AG04449 (cell line): ENCODE data around the gene LRRN3.

ENCODE experiments used
- CTCF ChIA-PET: fragments of 350-600 bp; formaldehyde crosslinking; extraction: SDS; loops from one replicate; lab custom pipeline; 2021; ENCODE audit warnings: antibody characterized with exemption; lab: Yijun Ruan, JAX
- POLR2A ChIA-PET: fragments of 400-600, 350-600 bp; formaldehyde crosslinking; extraction: SDS; loops from one replicate; lab custom pipeline; 2020; ENCODE audit warnings: antibody characterized with exemption, inconsistent platforms; lab: Yijun Ruan, JAX
- DNase-seq: peaks from one replicate; pipeline ENCODE4 v3.0.0-alpha.2; 2010; ENCODE audit warnings: low read depth, low spot score
- H3K4me3 ChIP-seq: 2 replicates; pipeline ENCODE4 v1.5.1; 2011; ENCODE audit warnings: low read depth, mild to moderate bottlenecking, control low read depth, low read length
- TF ChIP-seq, protein P1 (sequence below): IDR thresholded peaks from one replicate; pipeline ENCODE4 v1.5.1; 2011; ENCODE audit warnings: mild to moderate bottlenecking, moderate library complexity, low read length, control low read depth, inconsistent platforms; ENCODE audit not compliant: insufficient read depth; ENCODE audit errors: missing control alignments

The LRRN3 gene

GRCh38 chr7:111074071-111074747 lies 16.7 kb upstream of the LRRN3 start:
- POLR2A ChIA-PET, result no interaction called here
- no peak for DNase-seq

GRCh38 chr7:111074748-111075146 lies 16.2 kb upstream of the LRRN3 start:
- H3K4me3 ChIP-seq, result no peak overlapping the region
- TF ChIP-seq, protein P1, sequence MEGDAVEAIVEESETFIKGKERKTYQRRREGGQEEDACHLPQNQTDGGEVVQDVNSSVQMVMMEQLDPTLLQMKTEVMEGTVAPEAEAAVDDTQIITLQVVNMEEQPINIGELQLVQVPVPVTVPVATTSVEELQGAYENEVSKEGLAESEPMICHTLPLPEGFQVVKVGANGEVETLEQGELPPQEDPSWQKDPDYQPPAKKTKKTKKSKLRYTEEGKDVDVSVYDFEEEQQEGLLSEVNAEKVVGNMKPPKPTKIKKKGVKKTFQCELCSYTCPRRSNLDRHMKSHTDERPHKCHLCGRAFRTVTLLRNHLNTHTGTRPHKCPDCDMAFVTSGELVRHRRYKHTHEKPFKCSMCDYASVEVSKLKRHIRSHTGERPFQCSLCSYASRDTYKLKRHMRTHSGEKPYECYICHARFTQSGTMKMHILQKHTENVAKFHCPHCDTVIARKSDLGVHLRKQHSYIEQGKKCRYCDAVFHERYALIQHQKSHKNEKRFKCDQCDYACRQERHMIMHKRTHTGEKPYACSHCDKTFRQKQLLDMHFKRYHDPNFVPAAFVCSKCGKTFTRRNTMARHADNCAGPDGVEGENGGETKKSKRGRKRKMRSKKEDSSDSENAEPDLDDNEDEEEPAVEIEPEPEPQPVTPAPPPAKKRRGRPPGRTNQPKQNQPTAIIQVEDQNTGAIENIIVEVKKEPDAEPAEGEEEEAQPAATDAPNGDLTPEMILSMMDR, result no peak
- no peak for DNase-seq
- POLR2A ChIA-PET, result no interaction called here
- CTCF ChIA-PET, result no interaction called here

More at GRCh38 chr7:111074071-111074747, 16.7 kb upstream of the LRRN3 start:
- H3K4me3 ChIP-seq, result no peak overlapping the region
- TF ChIP-seq, protein P1, result no peak
- CTCF ChIA-PET, result no interaction called here

DNA sequence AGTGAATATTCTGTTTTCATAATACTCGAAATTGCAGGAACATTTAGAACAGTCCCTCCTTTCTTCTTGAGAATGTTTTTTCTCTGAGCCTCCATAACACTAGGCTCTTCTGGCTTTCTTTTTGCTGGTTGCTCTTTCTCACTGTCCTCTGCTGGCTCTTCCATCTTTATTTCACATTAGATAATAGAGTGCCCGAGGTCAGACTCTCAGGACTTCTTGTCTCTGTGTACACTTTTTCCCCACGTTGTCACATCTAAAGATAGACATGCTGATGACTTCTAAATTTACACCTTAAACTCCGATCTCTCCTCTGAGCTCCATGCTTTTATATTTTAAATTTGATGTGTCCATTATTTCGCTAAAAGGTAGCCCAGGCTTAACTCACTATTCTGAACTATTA lies 15.4 kb upstream of the LRRN3 start:
- CTCF ChIA-PET, result no interaction called here
- TF ChIP-seq, protein P1, result no peak
- H3K4me3 ChIP-seq, result no peak overlapping the region
- no peak for DNase-seq
- POLR2A ChIA-PET, result no interaction called here

DNA sequence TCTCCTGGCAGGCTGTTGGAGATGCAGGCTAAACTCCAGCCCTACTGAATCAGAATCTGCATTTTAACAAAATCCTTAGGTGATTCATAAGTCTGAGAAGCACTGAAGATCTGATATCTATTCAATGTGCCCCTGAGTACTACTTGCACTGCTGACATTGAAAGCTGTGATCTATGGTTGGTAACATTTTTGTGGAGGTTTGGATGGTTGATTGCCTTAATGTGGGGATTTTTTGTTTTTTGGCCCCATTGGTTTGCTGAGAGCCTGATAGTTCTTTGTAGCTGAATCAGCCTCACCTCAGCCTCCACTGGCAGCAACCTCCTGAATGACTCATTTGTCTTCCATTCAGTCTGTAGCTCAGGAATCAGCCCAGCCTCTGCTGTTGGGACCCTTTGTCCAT lies 14.7 kb upstream of the LRRN3 start:
- H3K4me3 ChIP-seq, result no peak overlapping the region
- POLR2A ChIA-PET, result no interaction called here
- TF ChIP-seq, protein P1, result no peak
- CTCF ChIA-PET, result interaction anchor here (0.5 to 1.1 kb wide), 3 partner anchors 11 to 634 kb away, joined by 3 to 6 read pairs (median 3); partner anchors contain the start of gene LRRN3
- no peak for DNase-seq

DNA sequence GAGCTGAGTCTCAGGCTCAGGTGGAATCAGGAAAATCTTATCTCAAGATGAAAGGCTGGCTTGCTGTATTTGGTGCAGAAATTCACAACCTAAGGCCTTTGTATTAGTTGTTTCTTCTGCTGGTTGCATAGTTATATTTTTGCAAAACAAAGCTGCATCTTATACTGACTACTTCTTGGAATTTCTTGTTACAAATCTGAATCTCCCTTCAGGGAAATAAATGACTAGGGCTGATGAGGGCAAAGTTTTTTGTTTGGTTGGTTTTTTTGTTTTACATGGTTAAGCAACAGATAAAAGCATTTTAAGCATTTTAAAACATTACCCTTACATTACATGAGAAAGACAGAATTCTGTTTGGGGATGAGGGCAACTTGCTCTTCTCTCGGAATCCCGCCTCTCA lies 13.9 kb upstream of the LRRN3 start:
- CTCF ChIA-PET, result interaction anchor here (1.0 to 1.1 kb wide), 2 partner anchors 10 to 14 kb away, joined by 3 to 6 read pairs; partner anchors contain the start of gene LRRN3

GRCh38 chr7:111080495-111081105 lies 10.3 kb upstream of the LRRN3 start:
- TF ChIP-seq, protein P1, result no peak
- POLR2A ChIA-PET, result no interaction called here
- H3K4me3 ChIP-seq, result no peak overlapping the region
- no peak for DNase-seq
- CTCF ChIA-PET, result interaction anchor here (1.3 kb wide), 1 partner anchor 10 kb away, joined by 4 read pairs; the partner anchor contains the start of gene LRRN3

More for the DNA sequence above, 13.9 kb upstream of the LRRN3 start:
- no peak overlapping the region for H3K4me3 ChIP-seq
- TF ChIP-seq, protein P1, result no peak
- DNase-seq, result no peak
- POLR2A ChIA-PET, result no interaction called here
